Measurements from ENCODE around the gene PRR36.
A peak's percentile ranks its signal among the peaks of the same experiment; 100 is the strongest.

Gene PRR36

GRCh38 chr19:7844951-7845350 lies 29.2 kb downstream of the PRR36 start:
- no peak for DNase-seq (ENCODE audit: low read depth)

- DNase-seq (ENCODE audit: low read depth) = no peak
Measured at GRCh38 chr19:7844405-7844804, 29.8 kb downstream of the PRR36 start.

GRCh38 chr19:7843521-7843920 lies 30.7 kb downstream of the PRR36 start:
- no peak for DNase-seq (ENCODE audit: low read depth)

- no peak for DNase-seq (ENCODE audit: low read depth)
Measured at GRCh38 chr19:7842661-7843294, 31.4 kb downstream of the PRR36 start.

- no peak for DNase-seq (ENCODE audit: low read depth)
Measured at GRCh38 chr19:7841751-7842660, 32.2 kb downstream of the PRR36 start.

- no peak for DNase-seq (ENCODE audit: low read depth)
Measured at GRCh38 chr19:7840629-7841028, 33.6 kb downstream of the PRR36 start.

- DNase-seq (ENCODE audit: low read depth) = no peak
Measured at GRCh38 chr19:7839476-7839875, 34.7 kb downstream of the PRR36 start.

GRCh38 chr19:7833225-7834099 lies 40.7 kb downstream of the PRR36 start:
- DNase-seq (ENCODE audit: low read depth) = peak; percentile 65

- no peak for DNase-seq (ENCODE audit: low read depth)
Measured at GRCh38 chr19:7832781-7833180, 41.4 kb downstream of the PRR36 start.

GRCh38 chr19:7832009-7832408 lies 42.2 kb downstream of the PRR36 start:
- no peak for DNase-seq (ENCODE audit: low read depth)

- peak; percentile 28 for DNase-seq (ENCODE audit: low read depth)
Measured at GRCh38 chr19:7831452-7831851, 42.7 kb downstream of the PRR36 start.

- DNase-seq (ENCODE audit: low read depth) = no peak
Measured at GRCh38 chr19:7830823-7831222, 43.4 kb downstream of the PRR36 start.

- no peak for DNase-seq (ENCODE audit: low read depth)
Measured at GRCh38 chr19:7830272-7830771, 43.9 kb downstream of the PRR36 start.

- peak; percentile 100 for DNase-seq (ENCODE audit: low read depth)
Measured at GRCh38 chr19:7829561-7830271, 44.5 kb downstream of the PRR36 start, which contains the start of gene EVI5L. Gene EVI5L, plus strand, starts transcription at chr19:7830218. Its CDS starts 16,325 bp downstream, at chr19:7846543.

- DNase-seq (ENCODE audit: low read depth) = no peak
Measured at GRCh38 chr19:7829166-7829520, 45.0 kb downstream of the PRR36 start.

- no peak for DNase-seq (ENCODE audit: low read depth)
Measured at GRCh38 chr19:7823686-7824301, 50.4 kb downstream of the PRR36 start.

- DNase-seq (ENCODE audit: low read depth) = no peak
Measured at GRCh38 chr19:7822910-7823515, 51.2 kb downstream of the PRR36 start.

GRCh38 chr19:7820588-7820987 lies 53.6 kb downstream of the PRR36 start:
- DNase-seq (ENCODE audit: low read depth) = no peak

- no peak for DNase-seq (ENCODE audit: low read depth)
Measured at GRCh38 chr19:7819337-7819736, 54.9 kb downstream of the PRR36 start.

GRCh38 chr19:7818806-7819205 lies 55.4 kb downstream of the PRR36 start:
- no peak for DNase-seq (ENCODE audit: low read depth)

Measured in fibroblast of the conjunctiva (primary cell).